ENCODE results near the gene CDKN2C. TPM values are rescaled to one million over a fixed set of nuclear protein-coding genes. Genes with fewer than 3 reads are reported as not detected.

The CDKN2C gene
- total RNA-seq, 4 donors from 2014 or later, result 6.9 to 16.5 (median 12.5) TPM

DNA sequence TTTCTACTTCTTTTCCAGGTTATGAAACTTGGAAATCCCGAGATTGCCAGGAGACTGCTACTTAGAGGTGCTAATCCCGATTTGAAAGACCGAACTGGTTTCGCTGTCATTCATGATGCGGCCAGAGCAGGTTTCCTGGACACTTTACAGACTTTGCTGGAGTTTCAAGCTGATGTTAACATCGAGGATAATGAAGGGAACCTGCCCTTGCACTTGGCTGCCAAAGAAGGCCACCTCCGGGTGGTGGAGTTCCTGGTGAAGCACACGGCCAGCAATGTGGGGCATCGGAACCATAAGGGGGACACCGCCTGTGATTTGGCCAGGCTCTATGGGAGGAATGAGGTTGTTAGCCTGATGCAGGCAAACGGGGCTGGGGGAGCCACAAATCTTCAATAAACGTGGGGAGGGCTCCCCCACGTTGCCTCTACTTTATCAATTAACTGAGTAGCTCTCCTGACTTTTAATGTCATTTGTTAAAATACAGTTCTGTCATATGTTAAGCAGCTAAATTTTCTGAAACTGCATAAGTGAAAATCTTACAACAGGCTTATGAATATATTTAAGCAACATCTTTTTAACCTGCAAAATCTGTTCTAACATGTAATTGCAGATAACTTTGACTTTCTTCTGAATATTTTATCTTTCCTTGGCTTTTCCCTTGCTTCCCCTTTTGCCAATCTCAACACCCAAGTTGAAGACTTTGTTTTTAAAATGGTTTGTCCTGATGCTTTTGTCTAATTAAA is 4.0 kb downstream of the CDKN2C start:
- Histone ChIP-seq H3K4me3 (peak overlapping the region in 1 of 4 donors; percentile 9), H3K9me3 (no peaks in the 10 kb centered on the region), H3K36me3 (no peaks in the 10 kb centered on the region), H3K4me1 (peaks cover 0 to 60% (median 0%) of the 10 kb centered on the region in 3 donors), H3K27ac (peak overlapping the region in 3 of 4 donors; percentile 7 to 100 (median 15)), H3K27me3 (no peaks in the 10 kb centered on the region)
- WGBS, 2 donors, result 87 to 89% methylated on average over 9 to 13 of the region's 13 CpGs
- no peak for DNase-seq
- intact Hi-C loops (cut with DNase I), result no loop called here
- TF ChIP-seq POLR2A (IDR thresholded peaks at IDR 0.05), result no peak
- TF ChIP-seq, protein P1, sequence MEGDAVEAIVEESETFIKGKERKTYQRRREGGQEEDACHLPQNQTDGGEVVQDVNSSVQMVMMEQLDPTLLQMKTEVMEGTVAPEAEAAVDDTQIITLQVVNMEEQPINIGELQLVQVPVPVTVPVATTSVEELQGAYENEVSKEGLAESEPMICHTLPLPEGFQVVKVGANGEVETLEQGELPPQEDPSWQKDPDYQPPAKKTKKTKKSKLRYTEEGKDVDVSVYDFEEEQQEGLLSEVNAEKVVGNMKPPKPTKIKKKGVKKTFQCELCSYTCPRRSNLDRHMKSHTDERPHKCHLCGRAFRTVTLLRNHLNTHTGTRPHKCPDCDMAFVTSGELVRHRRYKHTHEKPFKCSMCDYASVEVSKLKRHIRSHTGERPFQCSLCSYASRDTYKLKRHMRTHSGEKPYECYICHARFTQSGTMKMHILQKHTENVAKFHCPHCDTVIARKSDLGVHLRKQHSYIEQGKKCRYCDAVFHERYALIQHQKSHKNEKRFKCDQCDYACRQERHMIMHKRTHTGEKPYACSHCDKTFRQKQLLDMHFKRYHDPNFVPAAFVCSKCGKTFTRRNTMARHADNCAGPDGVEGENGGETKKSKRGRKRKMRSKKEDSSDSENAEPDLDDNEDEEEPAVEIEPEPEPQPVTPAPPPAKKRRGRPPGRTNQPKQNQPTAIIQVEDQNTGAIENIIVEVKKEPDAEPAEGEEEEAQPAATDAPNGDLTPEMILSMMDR (IDR thresholded peaks at IDR 0.05), result no peak

GRCh38 chr1:50974618-50974935 is 4.5 kb downstream of the CDKN2C start:
- Histone ChIP-seq H3K36me3 (no peaks in the 10 kb centered on the region), H3K27me3 (no peaks in the 10 kb centered on the region), H3K4me1 (peaks cover 0 to 64% (median 0%) of the 10 kb centered on the region in 3 donors), H3K27ac (peak overlapping the region in 1 of 4 donors; percentile 100), H3K9me3 (no peaks in the 10 kb centered on the region), H3K4me3 (no peak overlapping the region)
- no peak for TF ChIP-seq POLR2A (IDR thresholded peaks at IDR 0.05)
- TF ChIP-seq, protein P1 (IDR thresholded peaks at IDR 0.05), result no peak
- intact Hi-C loops (cut with DNase I), result no loop called here
- DNase-seq, result no peak
- 77 to 89% methylated on average over 1 of the region's 1 CpG for WGBS, 2 donors

DNA sequence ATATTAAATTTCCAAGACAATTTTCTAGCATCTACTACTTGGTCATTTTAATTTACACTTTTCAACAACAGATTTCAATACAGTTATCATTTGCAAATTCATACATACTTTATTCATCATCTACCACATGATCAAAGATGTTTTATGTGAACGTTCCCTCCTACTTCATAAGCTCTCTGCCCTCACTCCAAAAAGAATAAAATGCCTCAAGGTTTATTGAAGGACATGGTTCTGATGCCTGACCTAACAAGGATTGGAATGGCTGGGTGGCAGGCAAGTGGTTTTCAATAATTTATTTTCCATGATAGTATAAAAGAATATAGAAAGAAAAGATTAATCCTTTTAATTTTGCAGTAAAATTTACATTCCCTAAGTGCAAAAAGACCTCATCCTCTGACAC is 5.4 kb downstream of the CDKN2C start:
- H3K4me1 ChIP-seq, result peaks cover 0 to 60% (median 0%) of the 10 kb centered on the region in 3 donors
- intact Hi-C loops (cut with DNase I), result no loop called here
- no peak overlapping the region for H3K4me3 ChIP-seq
- H3K27me3 ChIP-seq, result no peaks in the 10 kb centered on the region
- H3K9me3 ChIP-seq, result no peaks in the 10 kb centered on the region
- no peaks in the 10 kb centered on the region for H3K36me3 ChIP-seq
- no peak for DNase-seq
- TF ChIP-seq, protein P1 (IDR thresholded peaks at IDR 0.05), result no peak
- no peak for TF ChIP-seq POLR2A (IDR thresholded peaks at IDR 0.05)
- peak overlapping the region in 1 of 4 donors; percentile 97 for H3K27ac ChIP-seq
- 59 to 62% methylated on average over 1 of the region's 1 CpG for WGBS, 2 donors

DNA sequence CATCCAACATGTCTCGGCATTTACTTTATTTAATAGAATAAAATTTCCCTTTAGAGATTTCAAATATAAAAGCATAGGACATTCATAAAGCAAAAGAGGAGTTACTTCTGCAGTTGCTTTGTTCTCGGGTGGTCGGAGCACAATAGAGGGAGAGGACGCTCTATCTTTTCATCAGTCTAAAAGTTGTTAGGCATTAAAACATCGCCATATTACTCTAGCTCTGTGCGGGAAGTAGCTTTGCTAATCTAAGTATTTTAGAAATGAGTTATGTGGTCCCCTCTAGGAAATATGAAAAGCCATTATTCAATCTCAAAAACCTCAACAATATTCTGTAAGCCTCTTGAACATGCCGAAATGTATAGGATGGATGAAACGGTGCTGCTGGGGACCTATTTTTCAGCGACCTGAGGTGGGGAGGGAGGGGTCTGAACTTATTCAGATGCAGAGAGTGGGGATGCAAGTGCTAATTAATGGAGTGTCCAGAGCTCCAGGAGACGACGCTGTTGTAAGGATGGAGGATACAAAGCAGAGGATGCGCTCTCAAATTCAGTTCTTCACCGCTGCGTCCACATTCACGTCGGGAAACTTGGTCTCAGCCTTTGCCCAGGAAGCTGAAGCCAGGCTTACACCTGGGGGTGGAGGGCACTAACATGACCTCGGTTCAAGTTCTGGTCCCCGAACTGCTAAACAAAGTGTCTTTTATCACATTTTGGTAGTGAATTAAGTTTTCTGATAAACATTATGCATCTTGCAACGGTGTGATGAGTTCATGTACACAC is 6.3 kb downstream of the CDKN2C start:
- Histone ChIP-seq H3K27ac (peak overlapping the region; percentile 78 to 97 (median 95)), H3K9me3 (no peaks in the 10 kb centered on the region), H3K36me3 (no peaks in the 10 kb centered on the region), H3K4me3 (peak overlapping the region; percentile 68 to 94 (median 84)), H3K27me3 (no peaks in the 10 kb centered on the region), H3K4me1 (peaks cover 0 to 52% (median 0%) of the 10 kb centered on the region in 3 donors)
- no peak for TF ChIP-seq POLR2A (IDR thresholded peaks at IDR 0.05)
- TF ChIP-seq, protein P1 (IDR thresholded peaks at IDR 0.05), result no peak
- intact Hi-C loops (cut with DNase I), result no loop called here
- WGBS, 2 donors, result 49 to 60% methylated on average over 18 to 19 of the region's 19 CpGs
- DNase-seq, result no peak
